ENCODE data around the gene MRPS10.

GRCh38 chr6:42239333-42239732 is 21.7 kb upstream of the MRPS10 start:
- TF ChIP-seq POLR2A (IDR thresholded peaks at IDR 0.05): no peak
- TF ChIP-seq, protein P1, sequence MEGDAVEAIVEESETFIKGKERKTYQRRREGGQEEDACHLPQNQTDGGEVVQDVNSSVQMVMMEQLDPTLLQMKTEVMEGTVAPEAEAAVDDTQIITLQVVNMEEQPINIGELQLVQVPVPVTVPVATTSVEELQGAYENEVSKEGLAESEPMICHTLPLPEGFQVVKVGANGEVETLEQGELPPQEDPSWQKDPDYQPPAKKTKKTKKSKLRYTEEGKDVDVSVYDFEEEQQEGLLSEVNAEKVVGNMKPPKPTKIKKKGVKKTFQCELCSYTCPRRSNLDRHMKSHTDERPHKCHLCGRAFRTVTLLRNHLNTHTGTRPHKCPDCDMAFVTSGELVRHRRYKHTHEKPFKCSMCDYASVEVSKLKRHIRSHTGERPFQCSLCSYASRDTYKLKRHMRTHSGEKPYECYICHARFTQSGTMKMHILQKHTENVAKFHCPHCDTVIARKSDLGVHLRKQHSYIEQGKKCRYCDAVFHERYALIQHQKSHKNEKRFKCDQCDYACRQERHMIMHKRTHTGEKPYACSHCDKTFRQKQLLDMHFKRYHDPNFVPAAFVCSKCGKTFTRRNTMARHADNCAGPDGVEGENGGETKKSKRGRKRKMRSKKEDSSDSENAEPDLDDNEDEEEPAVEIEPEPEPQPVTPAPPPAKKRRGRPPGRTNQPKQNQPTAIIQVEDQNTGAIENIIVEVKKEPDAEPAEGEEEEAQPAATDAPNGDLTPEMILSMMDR (IDR thresholded peaks at IDR 0.05): no peak

Data from uterus (tissue), 2 donors.